ENCODE data around the gene NUP205.

GRCh38 chr7:135665042-135665441, 107.3 kb downstream of the NUP205 start:
- no peak for TF ChIP-seq CTCF (IDR thresholded peaks at IDR 0.05)
- TF ChIP-seq EP300 (IDR thresholded peaks at IDR 0.05): no peak
- TF ChIP-seq POLR2A (IDR thresholded peaks at IDR 0.05): no peak
